IMR-90 (cell line): Measurements from ENCODE around the gene COL4A1. TPM values are rescaled to one million over a fixed set of nuclear protein-coding genes. Genes with fewer than 3 reads are reported as not detected.

Experiments used
- ATAC-seq: fragments of 200-7000 bp; cut with Tn5 transposase; 2 replicates; pipeline ENCODE4 v1.9.1; 2020; ENCODE audit warnings: low read depth, mild to moderate bottlenecking, moderate library complexity
- BruUV-seq: library from RNA; stranded (reverse); fragments of 400-500 nt; replicated peaks from 2 replicates; lab custom pipeline; 2021; lab: Mats Ljungman, UMichigan
- CTCF ChIA-PET: fragments of 300-600 bp; formaldehyde crosslinking; extraction: SDS; loops from one replicate; lab custom pipeline; 2021; ENCODE audit warnings: antibody characterized with exemption; lab: Yijun Ruan, JAX
- POLR2A ChIA-PET: fragments of 300-600 bp; sonication (Branson Sonifier 250); formaldehyde crosslinking; loops from one replicate; lab custom pipeline; 2022; ENCODE audit warnings: antibody characterized with exemption; ENCODE audit not compliant: unreplicated experiment; lab: Charles Lee
- DNase-seq: peaks from one replicate; pipeline ENCODE4 v3.0.0; 2013
- H2AFZ ChIP-seq: replicated peaks from 2 replicates; pipeline ENCODE3; 2013; ENCODE audit warnings: low read length, mild to moderate bottlenecking; ENCODE audit not compliant: poor library complexity
- H2AK5ac ChIP-seq: 2 replicates; pipeline ENCODE4 v1.6.1; 2013; ENCODE audit warnings: low read depth, low read length, inconsistent platforms
- H2AK9ac ChIP-seq: replicated peaks from 2 replicates; pipeline ENCODE3; 2013; ENCODE audit warnings: mild to moderate bottlenecking, low read depth, low read length, moderate library complexity; ENCODE audit not compliant: poor library complexity
- H2BK120ac ChIP-seq: 2 replicates; pipeline ENCODE4 v1.6.1; 2013; ENCODE audit warnings: low read depth, low read length, inconsistent platforms
- H2BK15ac ChIP-seq: 3 replicates; pipeline ENCODE4 v1.6.1; 2013; ENCODE audit warnings: low read depth, low read length, inconsistent platforms
- H2BK20ac ChIP-seq: 2 replicates; pipeline ENCODE4 v1.6.1; 2013; ENCODE audit warnings: low read depth, mild to moderate bottlenecking, inconsistent platforms, low read length, moderate library complexity
- H2BK5ac ChIP-seq: 2 replicates; pipeline ENCODE4 v1.6.1; 2013; ENCODE audit warnings: mild to moderate bottlenecking, low read depth, low read length, inconsistent platforms; ENCODE audit not compliant: poor library complexity, severe bottlenecking
- H3K14ac ChIP-seq: replicated peaks from 2 replicates; pipeline ENCODE4 v1.6.1; 2013; ENCODE audit warnings: low read depth, low read length, inconsistent platforms
- H3K18ac ChIP-seq: 2 replicates; pipeline ENCODE4 v1.6.1; 2013; ENCODE audit warnings: low read depth, low read length, control low read depth
- H3K23ac ChIP-seq: 2 replicates; pipeline ENCODE4 v1.6.1; 2013; ENCODE audit warnings: low read depth, low read length, inconsistent platforms
- H3K27ac ChIP-seq: 2 replicates; pipeline ENCODE4 v1.5.1; 2013; ENCODE audit warnings: mild to moderate bottlenecking, control low read depth, low read length; ENCODE audit not compliant: insufficient read depth
- H3K27me3 ChIP-seq: 2 replicates; pipeline ENCODE4 v1.6.1; 2013; ENCODE audit warnings: low read length; ENCODE audit not compliant: control insufficient read depth, insufficient read depth
- H3K36me3 ChIP-seq: 2 replicates; pipeline ENCODE4 v1.6.1; 2013; ENCODE audit warnings: low read length, mixed read lengths; ENCODE audit not compliant: control insufficient read depth, insufficient read depth
- H3K4ac ChIP-seq: 2 replicates; pipeline ENCODE4 v1.6.1; 2013; ENCODE audit warnings: low read depth, low read length, inconsistent platforms
- H3K4me1 ChIP-seq: 2 replicates; pipeline ENCODE4 v1.6.1; 2013; ENCODE audit warnings: low read length, mixed read lengths; ENCODE audit not compliant: control insufficient read depth, insufficient read depth
- H3K4me2 ChIP-seq: 2 replicates; pipeline ENCODE4 v1.6.1; 2013; ENCODE audit warnings: low read depth, mild to moderate bottlenecking, control low read depth, low read length, moderate library complexity
- H3K4me3 ChIP-seq: 2 replicates; pipeline ENCODE4 v1.5.1; 2013; ENCODE audit warnings: low read depth, mild to moderate bottlenecking, control low read depth, low read length, moderate library complexity; ENCODE audit not compliant: insufficient read depth
- H3K56ac ChIP-seq: 2 replicates; pipeline ENCODE4 v1.6.1; 2013; ENCODE audit warnings: low read length, inconsistent platforms; ENCODE audit not compliant: insufficient read depth; ENCODE audit errors: extremely low read depth
- H3K79me1 ChIP-seq, 2 experiments: 2 replicates each; pipeline ENCODE4 v1.6.1; 2013; ENCODE audit warnings: low read length in 2 of 2, inconsistent platforms in 1 of 2, low read depth in 1 of 2
- H3K9ac ChIP-seq: 2 replicates; pipeline ENCODE4 v1.6.1; 2013; ENCODE audit warnings: low read depth, low read length, control low read depth
- H3K9me1 ChIP-seq: 2 replicates; pipeline ENCODE4 v1.6.1; 2013; ENCODE audit warnings: low read length, inconsistent platforms; ENCODE audit not compliant: insufficient read depth
- H3K9me3 ChIP-seq: 2 replicates; pipeline ENCODE4 v1.6.1; 2013; ENCODE audit warnings: low read length; ENCODE audit not compliant: control insufficient read depth, insufficient read depth
- H4K20me1 ChIP-seq: 2 replicates; pipeline ENCODE4 v1.6.1; 2013; ENCODE audit warnings: low read length, inconsistent platforms; ENCODE audit not compliant: insufficient read depth
- H4K5ac ChIP-seq: 2 replicates; pipeline ENCODE4 v1.6.1; 2013; ENCODE audit warnings: mild to moderate bottlenecking, low read depth, low read length, control low read depth
- H4K8ac ChIP-seq, 2 experiments: 2 replicates each; pipeline ENCODE4 v1.6.1; 2013; ENCODE audit warnings: low read depth in 2 of 2, low read length in 2 of 2, control low read depth in 1 of 2, inconsistent platforms in 1 of 2
- H4K91ac ChIP-seq: 2 replicates; pipeline ENCODE4 v1.6.1; 2013; ENCODE audit warnings: low read depth, low read length, inconsistent platforms; ENCODE audit not compliant: insufficient read depth
- BHLHE40 ChIP-seq: fragments of 150-350 bp; IDR thresholded peaks from 2 replicates; pipeline ENCODE4 v1.6.1; 2016; ENCODE audit warnings: mild to moderate bottlenecking, low read depth, low read length
- CEBPB ChIP-seq: IDR thresholded peaks from 2 replicates; pipeline ENCODE4 v1.6.1; 2012; ENCODE audit warnings: low read depth, low read length, improper control_type of control experiment
- CHD1 ChIP-seq: IDR thresholded peaks from 2 replicates; pipeline ENCODE4 v1.6.1; 2012; ENCODE audit warnings: low read depth, low read length, improper control_type of control experiment
- CTCF ChIP-seq: conservative IDR thresholded peaks from 2 replicates; pipeline ENCODE4 v1.5.1; 2012; ENCODE audit warnings: mild to moderate bottlenecking, low read depth, low read length, improper control_type of control experiment
- ELK1 ChIP-seq: fragments of 150-350 bp; IDR thresholded peaks from 2 replicates; pipeline ENCODE4 v1.6.1; 2016; ENCODE audit warnings: low read depth, mild to moderate bottlenecking, low read length, moderate library complexity, borderline replicate concordance
- FOS ChIP-seq: fragments of 150-350 bp; IDR thresholded peaks from 2 replicates; pipeline ENCODE4 v1.6.1; 2016; ENCODE audit warnings: low read depth, low read length
- MAFK ChIP-seq: IDR thresholded peaks from 2 replicates; pipeline ENCODE4 v1.6.1; 2012; ENCODE audit warnings: low read depth, low read length, improper control_type of control experiment
- MXI1 ChIP-seq: IDR thresholded peaks from 2 replicates; pipeline ENCODE4 v1.6.1; 2012; ENCODE audit warnings: low read depth, mild to moderate bottlenecking, low read length, moderate library complexity, borderline replicate concordance
- RCOR1 ChIP-seq: IDR thresholded peaks from 2 replicates; pipeline ENCODE4 v1.6.1; 2012; ENCODE audit warnings: mild to moderate bottlenecking, low read length, improper control_type of control experiment; ENCODE audit not compliant: insufficient replicate concordance
- RFX5 ChIP-seq: IDR thresholded peaks from 2 replicates; pipeline ENCODE4 v1.8.0; 2012; ENCODE audit warnings: low read depth, mild to moderate bottlenecking, low read length, moderate library complexity
- SMC3 ChIP-seq: fragments of 150-350 bp; IDR thresholded peaks from 2 replicates; pipeline ENCODE4 v1.6.1; 2016; ENCODE audit warnings: low read depth, mild to moderate bottlenecking, antibody characterized with exemption, low read length, moderate library complexity
- USF2 ChIP-seq: fragments of 150-350 bp; IDR thresholded peaks from 2 replicates; pipeline ENCODE4 v1.6.1; 2017; ENCODE audit warnings: mild to moderate bottlenecking, antibody characterized with exemption, low read length, low read depth
- WGBS, 2 experiments: methylation state at CpG; one replicate each; pipeline versions ENCODE4 v1.1.5 to v1.1.7; 2013; ENCODE audit warnings: missing lambda C conversion rate in 2 of 2; ENCODE audit not compliant: insufficient read length in 1 of 2; ENCODE audit errors: extremely low coverage in 2 of 2; 5-methylcytosine and 5-hydroxymethylcytosine counted together
- dilution Hi-C: fragments of 300-500 bp; cut with HindIII; formaldehyde crosslinking; loops from one replicate; pipeline ENCODE4 v1.14.3; 2018; ENCODE audit warnings: low sequenced_read_pairs; ENCODE audit not compliant: unreplicated experiment
- in situ Hi-C: fragments of 300-500 bp; cut with MboI; formaldehyde crosslinking; loops from 3 replicates; pipeline ENCODE4 v1.14.3; 2019; ENCODE audit warnings: low sequenced_read_pairs, inconsistent platforms, mixed read lengths
- intact Hi-C: fragments of 100-400 bp; cut with micrococcal nuclease; formaldehyde crosslinking; loops from 2 replicates; pipeline ENCODE4 v1.10.0; 2022
- polyA plus RNA-seq, 3 experiments: library from polyadenylated mRNA; depleted of rRNA; stranded (reverse); fragments of >200 nt; gene quantifications; 2 replicates each; pipeline ENCODE4 v1.2.3, GENCODE V29; 2012; ENCODE audit warnings: low replicate concordance in 1 of 3
- total RNA-seq: library from RNA; depleted of rRNA; stranded (reverse); fragments of >200 nt; gene quantifications from 2 replicates; pipeline ENCODE4 v1.2.3, GENCODE V29; 2012

Gene COL4A1
- total and polyA plus RNA-seq, 2 of the 4 experiments (the other 2 are of a cell fraction) = 230 to 337 TPM

GRCh38 chr13:110237875-110238817 is 68.8 kb downstream of the COL4A1 start:
- H3K36me3 ChIP-seq = peaks cover 40% of the 10 kb centered on the region
- H4K91ac ChIP-seq = no peak overlapping the region
- no peak overlapping the region for H3K4me3 ChIP-seq
- no peak overlapping the region for H2AK9ac ChIP-seq
- peaks cover 28% of the 10 kb centered on the region for H4K20me1 ChIP-seq
- H2BK20ac ChIP-seq = no peak overlapping the region
- DNase-seq (no peak), ATAC-seq (peak; percentile 41)
- H2AK5ac ChIP-seq = peak overlapping the region; percentile 11; the same call in 1 of the 2 replicates
- H3K9me3 ChIP-seq = no peaks in the 10 kb centered on the region
- no peak overlapping the region for H3K4me2 ChIP-seq
- dilution Hi-C loops = no loop called here
- H2BK15ac ChIP-seq = no peak overlapping the region
- H3K4me1 ChIP-seq = peaks cover 21% of the 10 kb centered on the region
- H3K56ac ChIP-seq = no peak overlapping the region
- peaks cover 18% of the 10 kb centered on the region for H3K9me1 ChIP-seq
- peak overlapping the region; percentile 49; the same call in 1 of the 2 replicates for H3K14ac ChIP-seq
- H2BK120ac ChIP-seq = 0 out of 2 replicates have a peak overlapping the region, but pooled peaks have one; percentile 49
- H2AFZ ChIP-seq = no peak overlapping the region
- H3K27ac ChIP-seq = no peak overlapping the region
- peaks cover 19 to 83% of the 10 kb centered on the region in 2 experiments for H3K79me1 ChIP-seq
- CTCF ChIA-PET = interaction anchor here (0.6 to 3.1 kb wide), 4 partner anchors 10 to 206 kb away, joined by 3 to 11 read pairs (median 4); no protein-coding TSS in a partner anchor
- no peak overlapping the region for H3K18ac ChIP-seq
- no peak overlapping the region for H4K5ac ChIP-seq
- peak overlapping the region; percentile 67; the same call in 1 of the 2 replicates for H3K23ac ChIP-seq
- peak overlapping the region; percentile 2; the same call in 1 of the 2 replicates for H3K4ac ChIP-seq
- H3K27me3 ChIP-seq = no peaks in the 10 kb centered on the region
- H4K8ac ChIP-seq = no peak overlapping the region
- intact Hi-C loops = no loop called here
- WGBS, 2 experiments = no CpG with 5 or more reads among the region's 5 CpGs
- no peak overlapping the region for H3K9ac ChIP-seq
- in situ Hi-C loops = no loop called here
- BruUV-seq = TSS peak; percentile 8
- POLR2A ChIA-PET = interaction anchor here (0.7 to 1.3 kb wide), 2 partner anchors 10 to 69 kb away, joined by 3 to 4 read pairs; partner anchors contain the start of genes COL4A1 and COL4A2
- H2BK5ac ChIP-seq = peak overlapping the region; percentile 53
- TF ChIP-seq MAFK (no peak), CEBPB (no peak), CHD1 (no peak), USF2 (no peak), ELK1 (no peak), FOS (no peak), RCOR1 (no peak), CTCF (no peak), RFX5 (no peak), BHLHE40 (no peak), SMC3 (no peak), MXI1 (no peak)
